ENCODE results near the gene TNK2. TPM values are rescaled to one million over a fixed set of nuclear protein-coding genes. Genes with fewer than 3 reads are reported as not detected.
A peak's percentile ranks its signal among the peaks of the same experiment; 100 is the strongest.

The TNK2 gene
- total RNA-seq, 3 donors from 2014 or later (not counting 1 experiment from before 2014, with no cell fraction given) = 169 to 207 (median 171) TPM

DNA sequence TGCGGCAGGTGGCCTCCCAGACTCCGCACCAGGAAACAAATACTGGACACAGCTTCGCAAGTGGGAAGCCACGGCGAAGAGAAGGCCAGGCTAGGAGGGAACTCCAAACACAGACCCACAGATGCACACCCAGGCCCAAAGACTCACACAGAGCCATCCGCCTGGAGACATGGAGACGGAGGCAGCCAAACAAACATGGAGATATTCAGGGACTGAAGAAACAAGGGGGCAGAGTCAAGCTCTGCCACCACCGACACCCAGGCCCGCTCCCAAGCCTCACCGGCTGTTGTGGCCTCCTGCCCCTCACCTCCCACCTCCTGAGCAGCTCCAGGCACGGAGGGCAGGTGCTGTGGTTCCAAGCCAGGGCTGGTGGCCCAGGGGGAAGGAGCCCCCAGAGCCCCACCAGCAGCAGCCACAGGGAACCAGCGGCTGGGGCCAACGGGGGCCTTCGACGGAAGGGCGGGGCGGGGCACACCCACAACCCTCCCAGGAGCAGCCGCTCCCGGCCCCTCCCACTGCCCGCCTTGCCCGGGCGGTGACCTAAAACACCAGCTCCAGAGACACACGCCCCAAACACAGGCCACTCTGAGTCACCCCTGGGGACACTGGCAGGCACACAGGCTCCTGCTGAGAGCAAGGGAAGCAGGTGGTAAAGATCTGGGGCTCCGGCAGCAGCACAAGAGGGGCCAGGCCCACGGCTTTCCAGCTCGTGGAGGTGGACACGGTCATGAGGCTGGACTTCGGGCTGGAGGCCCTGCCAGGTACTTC, 31.9 kb downstream of the TNK2 start:
- peaks cover 0 to 8% of the 10 kb centered on the region in 2 donors for H3K4me1 Mint-ChIP-seq
- TF ChIP-seq, protein P1, sequence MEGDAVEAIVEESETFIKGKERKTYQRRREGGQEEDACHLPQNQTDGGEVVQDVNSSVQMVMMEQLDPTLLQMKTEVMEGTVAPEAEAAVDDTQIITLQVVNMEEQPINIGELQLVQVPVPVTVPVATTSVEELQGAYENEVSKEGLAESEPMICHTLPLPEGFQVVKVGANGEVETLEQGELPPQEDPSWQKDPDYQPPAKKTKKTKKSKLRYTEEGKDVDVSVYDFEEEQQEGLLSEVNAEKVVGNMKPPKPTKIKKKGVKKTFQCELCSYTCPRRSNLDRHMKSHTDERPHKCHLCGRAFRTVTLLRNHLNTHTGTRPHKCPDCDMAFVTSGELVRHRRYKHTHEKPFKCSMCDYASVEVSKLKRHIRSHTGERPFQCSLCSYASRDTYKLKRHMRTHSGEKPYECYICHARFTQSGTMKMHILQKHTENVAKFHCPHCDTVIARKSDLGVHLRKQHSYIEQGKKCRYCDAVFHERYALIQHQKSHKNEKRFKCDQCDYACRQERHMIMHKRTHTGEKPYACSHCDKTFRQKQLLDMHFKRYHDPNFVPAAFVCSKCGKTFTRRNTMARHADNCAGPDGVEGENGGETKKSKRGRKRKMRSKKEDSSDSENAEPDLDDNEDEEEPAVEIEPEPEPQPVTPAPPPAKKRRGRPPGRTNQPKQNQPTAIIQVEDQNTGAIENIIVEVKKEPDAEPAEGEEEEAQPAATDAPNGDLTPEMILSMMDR (IDR thresholded peaks at IDR 0.05) = no peak
- H3K4me3 Mint-ChIP-seq = no peak overlapping the region
- Histone ChIP-seq H3K9me3 (ENCODE audit: control insufficient read depth, insufficient read depth, low read length) (no peaks in the 10 kb centered on the region), H3K36me3 (ENCODE audit: control insufficient read depth, insufficient read depth, low read length) (peaks cover 51% of the 10 kb centered on the region), H3K4me1 (ENCODE audit: control insufficient read depth, insufficient read depth, low read length) (peaks cover 3% of the 10 kb centered on the region), H3K4me3 (ENCODE audit: low read length) (no peak overlapping the region), H3K27me3 (ENCODE audit: control insufficient read depth, insufficient read depth, low read length) (no peaks in the 10 kb centered on the region), H3K27ac (ENCODE audit: low read length) (no peak overlapping the region)
- no peaks in the 10 kb centered on the region for H3K27me3 Mint-ChIP-seq (ENCODE audit: low read depth in 2 of 2)
- intact Hi-C loops (cut with micrococcal nuclease) = no loop called here
- no peaks in the 10 kb centered on the region for H3K9me3 Mint-ChIP-seq
- WGBS (ENCODE audit: insufficient coverage) = 88% methylated on average over 28 of the region's 28 CpGs
- ATAC-seq (peak in 1 of 3 donors; percentile 38), DNase-seq (peak in 1 of 2 donors; percentile 32)
- H3K27ac Mint-ChIP-seq = no peak overlapping the region
- H3K36me3 Mint-ChIP-seq = no peaks in the 10 kb centered on the region

DNA sequence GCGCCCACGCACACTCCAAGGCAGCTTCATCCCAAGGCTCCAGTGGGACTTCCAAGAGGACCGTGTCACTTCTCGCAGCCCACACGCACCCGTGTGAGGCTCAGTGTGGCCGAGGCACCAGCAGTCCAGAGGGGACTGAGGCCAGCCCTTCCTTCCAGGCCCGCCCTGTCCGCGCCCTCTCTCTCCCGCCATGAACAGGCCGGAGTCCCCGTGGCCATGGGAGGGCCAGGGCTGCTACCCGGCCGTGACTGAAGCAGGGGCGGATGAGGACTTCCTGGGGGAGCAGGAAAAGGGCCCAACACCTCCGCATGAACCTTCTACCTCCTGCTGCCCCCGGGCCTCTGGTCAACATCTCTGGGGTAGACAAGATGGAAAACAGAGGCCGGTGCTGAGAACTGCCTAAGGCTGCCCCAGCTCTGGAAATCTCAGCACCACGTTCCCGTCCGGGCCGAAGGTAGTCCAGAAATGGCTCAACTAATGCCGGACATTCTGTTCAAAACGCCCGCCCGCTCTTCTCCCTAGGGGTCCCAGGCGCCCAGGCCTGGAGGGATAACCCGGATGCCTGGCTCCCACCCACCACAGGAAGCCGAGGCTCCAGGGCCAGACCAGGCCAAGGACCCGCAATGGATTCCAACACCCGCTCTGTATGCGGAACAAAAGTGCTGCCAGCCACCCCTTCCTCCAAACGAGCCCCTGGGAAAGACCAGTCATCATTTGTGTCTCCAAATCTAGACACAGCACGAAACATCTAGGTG, 32.7 kb downstream of the TNK2 start:
- Mint-ChIP-seq H3K9me3 (no peaks in the 10 kb centered on the region), H3K27me3 (ENCODE audit: low read depth in 2 of 2) (no peaks in the 10 kb centered on the region), H3K4me3 (no peak overlapping the region), H3K4me1 (peaks cover 0 to 8% of the 10 kb centered on the region in 2 donors), H3K27ac (no peak overlapping the region), H3K36me3 (no peaks in the 10 kb centered on the region)
- Histone ChIP-seq H3K9me3 (ENCODE audit: control insufficient read depth, insufficient read depth, low read length) (no peaks in the 10 kb centered on the region), H3K4me1 (ENCODE audit: control insufficient read depth, insufficient read depth, low read length) (peaks cover 3% of the 10 kb centered on the region), H3K27ac (ENCODE audit: low read length) (no peak overlapping the region), H3K27me3 (ENCODE audit: control insufficient read depth, insufficient read depth, low read length) (no peaks in the 10 kb centered on the region), H3K36me3 (ENCODE audit: control insufficient read depth, insufficient read depth, low read length) (peaks cover 57% of the 10 kb centered on the region), H3K4me3 (ENCODE audit: low read length) (no peak overlapping the region)
- no peak for ATAC-seq
- DNase-seq = no peak
- intact Hi-C loops (cut with micrococcal nuclease) = no loop called here
- TF ChIP-seq, protein P1 (IDR thresholded peaks at IDR 0.05) = no peak
- 94% methylated on average over 35 of the region's 35 CpGs for WGBS (ENCODE audit: insufficient coverage)

DNA sequence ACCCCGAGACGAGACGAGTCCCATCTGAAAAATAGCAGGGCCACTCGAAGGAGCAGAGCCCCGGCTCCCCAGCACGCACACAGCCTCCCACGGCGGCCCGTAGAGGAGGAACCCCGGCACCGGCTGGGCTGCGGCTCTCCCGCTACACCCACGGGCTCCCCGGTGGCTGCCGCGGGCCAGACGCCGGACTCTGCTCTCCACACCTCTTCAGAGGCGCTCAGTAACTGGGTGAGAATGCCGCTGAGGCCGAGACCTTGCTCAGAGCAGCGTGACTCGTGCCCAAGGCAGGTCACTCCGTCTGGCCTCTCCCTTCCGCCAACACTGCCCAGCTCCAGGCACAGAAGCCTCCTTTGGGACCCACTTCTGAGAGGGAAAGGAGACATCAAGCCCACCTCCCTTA, 34.4 kb downstream of the TNK2 start:
- TF ChIP-seq, protein P1 (IDR thresholded peaks at IDR 0.05) = no peak
- Histone ChIP-seq H3K27me3 (ENCODE audit: control insufficient read depth, insufficient read depth, low read length) (no peaks in the 10 kb centered on the region), H3K9me3 (ENCODE audit: control insufficient read depth, insufficient read depth, low read length) (no peaks in the 10 kb centered on the region), H3K4me3 (ENCODE audit: low read length) (no peak overlapping the region), H3K4me1 (ENCODE audit: control insufficient read depth, insufficient read depth, low read length) (peaks cover 3% of the 10 kb centered on the region), H3K36me3 (ENCODE audit: control insufficient read depth, insufficient read depth, low read length) (peaks cover 63% of the 10 kb centered on the region), H3K27ac (ENCODE audit: low read length) (no peak overlapping the region)
- Mint-ChIP-seq H3K27ac (no peak overlapping the region), H3K36me3 (no peaks in the 10 kb centered on the region), H3K4me1 (peaks cover 0 to 12% of the 10 kb centered on the region in 2 donors), H3K27me3 (ENCODE audit: low read depth in 2 of 2) (no peaks in the 10 kb centered on the region), H3K9me3 (no peaks in the 10 kb centered on the region), H3K4me3 (no peak overlapping the region)
- intact Hi-C loops (cut with micrococcal nuclease) = no loop called here
- 94% methylated on average over 26 of the region's 26 CpGs for WGBS (ENCODE audit: insufficient coverage)
- ATAC-seq (no peak), DNase-seq (no peak)

Data from natural killer cell (primary cell).